Measurements from ENCODE around the gene FMN1.

Gene FMN1

DNA sequence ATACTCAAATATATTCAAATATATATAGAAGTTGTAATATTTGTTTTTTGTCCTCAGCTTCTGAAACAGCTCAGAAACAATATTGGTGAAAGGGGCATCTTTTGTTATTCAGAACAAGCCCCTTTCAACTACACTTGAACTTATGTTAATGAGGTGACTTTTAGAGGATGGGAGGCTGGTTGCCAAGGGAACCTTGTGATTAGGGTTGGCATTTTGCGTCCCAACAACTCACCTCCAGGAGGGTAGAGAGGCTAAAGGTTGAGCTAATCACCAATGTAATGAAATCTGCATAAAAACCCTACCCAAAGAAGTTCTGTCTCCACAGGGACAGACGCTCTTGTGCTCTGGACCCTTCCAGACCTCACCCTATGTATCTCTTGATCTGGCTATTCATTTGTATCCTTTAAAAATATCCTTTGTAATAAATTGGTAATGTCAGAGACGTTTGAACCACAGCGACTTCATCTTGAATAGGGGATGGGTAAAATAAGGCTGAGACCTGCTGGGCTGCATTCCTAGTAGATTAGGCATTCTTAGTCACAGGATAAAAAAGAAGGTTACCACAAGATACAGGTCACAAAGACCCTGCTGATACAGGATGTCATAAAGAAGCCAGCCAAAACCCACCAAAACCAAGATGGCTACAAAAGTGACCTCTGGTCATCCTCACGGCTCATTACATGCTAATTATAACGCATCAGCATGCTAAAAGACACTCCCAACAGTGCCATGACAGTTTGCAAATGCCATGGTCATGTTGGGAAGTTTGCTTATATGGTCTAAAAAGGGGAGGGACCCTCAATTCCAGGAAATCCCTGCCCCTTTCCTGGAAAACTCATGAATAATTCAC, 111.1 kb downstream of the FMN1 start:
- TF ChIP-seq CTCF (IDR thresholded peaks at IDR 0.05): no peak

DNA sequence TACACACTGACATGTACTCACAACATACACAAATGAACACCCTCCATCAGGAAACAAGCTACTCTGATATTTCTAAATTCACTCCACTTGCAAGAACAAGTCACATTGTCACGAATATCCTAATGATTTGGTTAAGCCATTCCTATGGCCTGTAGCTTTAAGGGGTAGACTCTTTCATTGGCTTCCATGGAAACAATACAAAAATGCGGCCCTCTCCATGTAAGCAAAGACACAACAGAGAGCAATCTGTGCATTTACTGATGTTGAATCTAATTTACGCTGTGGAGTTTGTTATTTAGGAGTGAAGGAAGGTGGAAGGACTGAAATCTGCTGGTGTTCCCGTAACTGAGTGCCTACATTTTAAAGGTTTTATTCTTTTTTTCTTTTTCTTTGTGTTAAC, 114.5 kb downstream of the FMN1 start:
- TF ChIP-seq CTCF (IDR thresholded peaks at IDR 0.05): no peak

DNA sequence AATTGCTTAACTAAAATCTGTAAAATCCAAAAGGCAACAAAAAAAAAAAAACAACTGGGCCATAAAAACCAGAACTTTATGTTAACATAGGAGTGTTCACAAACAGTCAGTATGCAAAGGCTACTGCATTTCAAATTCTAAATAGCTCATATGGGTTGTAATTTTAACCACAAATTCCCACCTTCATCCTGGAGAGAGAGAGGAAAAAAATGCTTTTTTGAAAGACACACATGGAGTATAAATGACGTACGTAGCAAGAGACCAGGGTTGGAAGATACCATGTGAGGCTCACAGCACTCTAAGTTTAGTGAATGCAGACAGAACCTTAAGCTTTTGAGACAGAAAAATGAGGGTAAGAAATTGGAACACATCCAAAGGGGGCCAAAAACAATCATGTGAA, 115.9 kb downstream of the FMN1 start:
- no peak for TF ChIP-seq CTCF (IDR thresholded peaks at IDR 0.05)

GRCh38 chr15:33076937-33077336, 117.6 kb downstream of the FMN1 start:
- no peak for TF ChIP-seq CTCF (IDR thresholded peaks at IDR 0.05)

DNA sequence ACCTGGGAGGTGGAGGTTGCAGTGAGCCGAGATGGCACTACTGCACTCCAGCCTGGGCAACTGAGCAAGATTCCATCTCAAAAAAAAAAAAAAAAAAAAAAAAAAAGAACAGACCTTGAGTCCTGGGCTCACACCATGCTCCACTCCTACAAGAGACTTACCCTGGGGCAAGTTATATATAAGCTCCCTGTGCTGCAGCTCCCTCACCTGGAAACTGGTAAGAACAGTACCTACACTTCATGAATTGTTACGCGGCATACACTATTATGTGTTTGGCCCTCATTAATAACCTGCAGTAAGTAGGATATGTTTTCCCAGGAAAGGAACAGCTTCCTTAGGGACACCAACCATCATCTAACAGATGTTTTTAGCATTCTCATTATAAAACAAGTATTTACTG, 119.6 kb downstream of the FMN1 start:
- no peak for TF ChIP-seq CTCF (IDR thresholded peaks at IDR 0.05)

DNA sequence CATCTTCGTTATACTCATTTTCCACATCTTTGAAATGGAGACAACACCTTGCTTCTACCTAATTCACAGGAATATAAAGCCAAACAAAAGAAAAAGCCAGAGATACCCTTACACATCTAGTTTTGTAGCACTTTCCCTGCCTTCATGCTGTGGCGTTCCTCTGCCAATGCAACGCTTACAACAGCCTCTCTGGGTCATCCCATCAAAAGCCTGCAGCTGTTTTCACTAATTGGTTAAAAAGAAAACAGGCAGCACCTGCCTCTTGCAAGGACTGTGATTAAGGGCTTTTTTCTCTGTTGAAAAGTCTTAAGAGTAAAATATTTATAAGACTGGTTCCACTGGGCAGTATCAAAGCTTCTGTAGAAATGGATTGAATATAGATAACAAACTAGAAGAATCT, 120.3 kb downstream of the FMN1 start:
- TF ChIP-seq CTCF (IDR thresholded peaks at IDR 0.05): no peak

DNA sequence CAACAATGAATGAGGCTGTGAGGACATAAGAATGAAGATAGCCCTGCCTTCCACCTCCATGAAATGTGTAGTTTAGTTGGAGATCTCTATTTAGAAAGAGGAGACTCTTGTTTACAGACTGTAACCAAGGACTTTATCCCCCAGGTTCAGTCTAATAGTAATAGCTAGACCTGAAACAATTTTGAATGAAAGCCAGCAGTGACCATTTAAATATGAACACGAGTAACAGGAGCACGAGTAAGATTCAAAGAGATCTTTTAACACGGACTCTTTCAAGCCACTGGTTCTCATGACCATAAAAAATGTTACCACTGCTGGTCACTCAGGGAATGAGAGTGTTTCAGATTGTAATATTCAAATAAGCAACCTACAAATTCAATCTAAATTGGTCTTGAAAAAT, 123.1 kb downstream of the FMN1 start:
- TF ChIP-seq CTCF (IDR thresholded peaks at IDR 0.05): no peak

DNA sequence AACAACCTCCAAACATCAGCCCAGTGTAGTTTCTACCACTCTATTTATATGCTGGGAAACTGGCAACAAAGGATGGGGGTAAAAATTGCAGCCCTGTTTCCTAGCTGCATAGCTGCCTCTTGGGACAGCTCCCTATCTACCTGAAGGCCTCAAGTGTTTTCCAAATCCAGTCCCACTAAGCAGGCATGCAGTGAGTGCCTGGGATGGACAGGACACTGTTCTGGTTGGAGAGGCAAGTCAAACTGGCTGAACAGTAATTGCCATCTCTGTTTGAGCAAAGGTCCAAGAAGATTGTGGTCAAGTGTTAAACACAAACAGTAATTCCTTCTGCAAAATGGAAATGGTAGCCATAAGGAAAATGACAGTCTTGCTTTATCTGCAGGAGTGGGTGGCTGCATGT, 125.4 kb downstream of the FMN1 start:
- no peak for TF ChIP-seq CTCF (IDR thresholded peaks at IDR 0.05)
